Measurements from ENCODE around the gene MAN2A2. TPM values are rescaled to one million over a fixed set of nuclear protein-coding genes. Genes with fewer than 3 reads are reported as not detected.
A peak's percentile ranks its signal among the peaks of the same experiment; 100 is the strongest.

The MAN2A2 gene
- total and polyA plus RNA-seq, 9 of the 15 experiments (the other 6 are each of a cell fraction or from before 2014, with no cell fraction given) = 7.3 to 151 (median 43.4) TPM

DNA sequence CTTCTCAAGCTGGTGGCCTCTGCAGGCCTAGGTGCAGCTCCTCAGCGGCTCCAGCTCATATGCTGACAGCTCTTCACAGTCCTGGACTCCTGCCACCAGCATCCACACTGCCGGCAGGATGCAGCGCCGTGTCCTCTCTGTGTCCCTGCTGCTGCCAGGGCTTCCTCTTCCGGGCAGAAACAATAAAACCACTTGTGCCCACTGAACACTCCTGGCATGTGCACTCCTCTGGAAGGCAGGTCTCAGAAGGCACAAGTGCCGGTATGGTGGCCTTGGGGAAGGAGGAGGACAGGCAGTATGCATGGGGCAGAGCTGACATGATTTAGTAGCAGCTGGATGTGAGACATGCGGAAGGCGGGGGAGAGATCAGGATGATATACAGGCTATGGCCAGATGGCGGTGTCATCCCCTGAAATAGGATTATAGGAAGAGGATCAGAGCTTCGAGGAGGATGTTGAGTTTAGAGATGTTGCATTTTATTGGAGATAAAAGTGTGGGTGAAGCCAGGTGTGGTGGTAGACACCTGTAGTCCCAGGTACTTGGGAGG is 7.5 kb upstream of the MAN2A2 start (continued):
- TF ChIP-seq, protein P1, sequence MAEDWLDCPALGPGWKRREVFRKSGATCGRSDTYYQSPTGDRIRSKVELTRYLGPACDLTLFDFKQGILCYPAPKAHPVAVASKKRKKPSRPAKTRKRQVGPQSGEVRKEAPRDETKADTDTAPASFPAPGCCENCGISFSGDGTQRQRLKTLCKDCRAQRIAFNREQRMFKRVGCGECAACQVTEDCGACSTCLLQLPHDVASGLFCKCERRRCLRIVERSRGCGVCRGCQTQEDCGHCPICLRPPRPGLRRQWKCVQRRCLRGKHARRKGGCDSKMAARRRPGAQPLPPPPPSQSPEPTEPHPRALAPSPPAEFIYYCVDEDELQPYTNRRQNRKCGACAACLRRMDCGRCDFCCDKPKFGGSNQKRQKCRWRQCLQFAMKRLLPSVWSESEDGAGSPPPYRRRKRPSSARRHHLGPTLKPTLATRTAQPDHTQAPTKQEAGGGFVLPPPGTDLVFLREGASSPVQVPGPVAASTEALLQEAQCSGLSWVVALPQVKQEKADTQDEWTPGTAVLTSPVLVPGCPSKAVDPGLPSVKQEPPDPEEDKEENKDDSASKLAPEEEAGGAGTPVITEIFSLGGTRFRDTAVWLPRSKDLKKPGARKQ (CRISPR knock-in tag; IDR thresholded peaks at IDR 0.05) = no peak
- TF ChIP-seq ZNF24 (IDR thresholded peaks at IDR 0.05) (no peak), WHSC1 (IDR thresholded peaks at IDR 0.05; ENCODE audit: low read length) (no peak), ZNF766 (CRISPR knock-in tag; conservative IDR thresholded peaks at IDR 0.05) (no peak; the same call in 1 of the 2 replicates), EP300 (IDR thresholded peaks at IDR 0.05; ENCODE audit: low read length) (peak; percentile 66), PTTG1 (tag; IDR thresholded peaks at IDR 0.05; ENCODE audit: low read depth) (no peak), ADNP (tag; IDR thresholded peaks at IDR 0.05) (no peak), POLR2B (IDR thresholded peaks at IDR 0.05; ENCODE audit: low read depth, partially characterized antibody) (no peak), GATA2 (CRISPR knock-in tag; IDR thresholded peaks at IDR 0.05) (peak; percentile 38; the same call in 1 of the 2 replicates), ZNF41 (CRISPR knock-in tag; conservative IDR thresholded peaks at IDR 0.05) (no peak)
- TF ChIP-seq, protein P2, sequence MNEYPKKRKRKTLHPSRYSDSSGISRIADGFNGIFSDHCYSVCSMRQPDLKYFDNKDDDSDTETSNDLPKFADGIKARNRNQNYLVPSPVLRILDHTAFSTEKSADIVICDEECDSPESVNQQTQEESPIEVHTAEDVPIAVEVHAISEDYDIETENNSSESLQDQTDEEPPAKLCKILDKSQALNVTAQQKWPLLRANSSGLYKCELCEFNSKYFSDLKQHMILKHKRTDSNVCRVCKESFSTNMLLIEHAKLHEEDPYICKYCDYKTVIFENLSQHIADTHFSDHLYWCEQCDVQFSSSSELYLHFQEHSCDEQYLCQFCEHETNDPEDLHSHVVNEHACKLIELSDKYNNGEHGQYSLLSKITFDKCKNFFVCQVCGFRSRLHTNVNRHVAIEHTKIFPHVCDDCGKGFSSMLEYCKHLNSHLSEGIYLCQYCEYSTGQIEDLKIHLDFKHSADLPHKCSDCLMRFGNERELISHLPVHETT (CRISPR knock-in tag; conservative IDR thresholded peaks at IDR 0.05 in 1 of 2, IDR thresholded peaks at IDR 0.05 in 1 of 2) = 0 out of 4 replicates have a peak, but pooled peaks of 1 of the 2 experiments have one; percentile 51
- TF ChIP-seq, protein P3, sequence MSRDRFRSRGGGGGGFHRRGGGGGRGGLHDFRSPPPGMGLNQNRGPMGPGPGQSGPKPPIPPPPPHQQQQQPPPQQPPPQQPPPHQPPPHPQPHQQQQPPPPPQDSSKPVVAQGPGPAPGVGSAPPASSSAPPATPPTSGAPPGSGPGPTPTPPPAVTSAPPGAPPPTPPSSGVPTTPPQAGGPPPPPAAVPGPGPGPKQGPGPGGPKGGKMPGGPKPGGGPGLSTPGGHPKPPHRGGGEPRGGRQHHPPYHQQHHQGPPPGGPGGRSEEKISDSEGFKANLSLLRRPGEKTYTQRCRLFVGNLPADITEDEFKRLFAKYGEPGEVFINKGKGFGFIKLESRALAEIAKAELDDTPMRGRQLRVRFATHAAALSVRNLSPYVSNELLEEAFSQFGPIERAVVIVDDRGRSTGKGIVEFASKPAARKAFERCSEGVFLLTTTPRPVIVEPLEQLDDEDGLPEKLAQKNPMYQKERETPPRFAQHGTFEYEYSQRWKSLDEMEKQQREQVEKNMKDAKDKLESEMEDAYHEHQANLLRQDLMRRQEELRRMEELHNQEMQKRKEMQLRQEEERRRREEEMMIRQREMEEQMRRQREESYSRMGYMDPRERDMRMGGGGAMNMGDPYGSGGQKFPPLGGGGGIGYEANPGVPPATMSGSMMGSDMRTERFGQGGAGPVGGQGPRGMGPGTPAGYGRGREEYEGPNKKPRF (IDR thresholded peaks at IDR 0.05; ENCODE audit: low read depth, low read length) = no peak
- TF ChIP-seq, protein P4, sequence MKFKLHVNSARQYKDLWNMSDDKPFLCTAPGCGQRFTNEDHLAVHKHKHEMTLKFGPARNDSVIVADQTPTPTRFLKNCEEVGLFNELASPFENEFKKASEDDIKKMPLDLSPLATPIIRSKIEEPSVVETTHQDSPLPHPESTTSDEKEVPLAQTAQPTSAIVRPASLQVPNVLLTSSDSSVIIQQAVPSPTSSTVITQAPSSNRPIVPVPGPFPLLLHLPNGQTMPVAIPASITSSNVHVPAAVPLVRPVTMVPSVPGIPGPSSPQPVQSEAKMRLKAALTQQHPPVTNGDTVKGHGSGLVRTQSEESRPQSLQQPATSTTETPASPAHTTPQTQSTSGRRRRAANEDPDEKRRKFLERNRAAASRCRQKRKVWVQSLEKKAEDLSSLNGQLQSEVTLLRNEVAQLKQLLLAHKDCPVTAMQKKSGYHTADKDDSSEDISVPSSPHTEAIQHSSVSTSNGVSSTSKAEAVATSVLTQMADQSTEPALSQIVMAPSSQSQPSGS (CRISPR knock-in tag; IDR thresholded peaks at IDR 0.05) = no peak
